Stimulated activated CD4-positive, alpha-beta T cell treated with anti-CD3 and anti-CD28 coated beads, Interleukin-4, amount 100 ng/mL, for 48 hours (primary cell): ENCODE results near the gene NT5DC2.

Experiments used
- DNase-seq, 2 donors: peaks; one replicate each; pipeline ENCODE4 v3.0.0-alpha.2; 2020; ENCODE audit warnings: low read depth in 2 of 2

Gene NT5DC2

DNA sequence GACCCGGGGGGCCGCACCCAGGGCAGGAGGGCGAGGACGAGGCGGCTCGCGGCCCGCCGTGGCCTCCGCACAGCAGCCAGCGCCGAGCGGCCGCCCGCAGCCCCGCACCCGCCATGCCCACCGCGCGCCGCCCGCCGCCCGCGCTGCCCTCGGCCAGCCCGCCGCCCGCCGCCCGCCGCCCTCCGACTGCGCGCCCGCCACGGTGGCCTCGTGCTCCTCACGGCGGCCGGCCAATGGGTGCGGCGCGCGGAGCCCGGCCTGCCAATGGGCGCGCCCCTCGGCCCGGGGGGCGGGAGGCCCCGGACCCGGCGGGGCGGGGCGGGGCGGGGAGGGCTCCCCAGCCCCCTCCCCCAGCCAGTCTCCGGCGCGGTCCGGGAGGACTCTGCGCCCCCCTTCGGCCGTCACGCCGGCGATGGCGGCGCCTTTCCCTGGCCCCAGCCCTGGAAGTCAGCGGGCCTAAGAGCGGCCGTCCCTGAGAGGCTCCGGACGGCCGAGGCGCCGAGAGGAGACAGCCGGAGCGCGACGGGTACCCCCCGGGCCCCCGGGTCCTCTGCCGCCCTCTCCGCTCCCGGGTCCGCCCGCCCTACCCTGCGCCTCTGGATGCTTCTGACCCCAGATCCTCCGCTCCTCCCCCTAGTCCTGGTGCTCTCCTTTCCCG is at the start of gene NT5DC2:
TSS of gene NT5DC2 (minus strand) at position 235 of the 658 bp plus-strand sequence. CDS start at position 115, 120 bp downstream.
- peak; percentile 49 to 61 for DNase-seq

- no peak for DNase-seq
These were observed 40.7 kb upstream of the NT5DC2 start for GRCh38 chr3:52574056-52574965.

DNA sequence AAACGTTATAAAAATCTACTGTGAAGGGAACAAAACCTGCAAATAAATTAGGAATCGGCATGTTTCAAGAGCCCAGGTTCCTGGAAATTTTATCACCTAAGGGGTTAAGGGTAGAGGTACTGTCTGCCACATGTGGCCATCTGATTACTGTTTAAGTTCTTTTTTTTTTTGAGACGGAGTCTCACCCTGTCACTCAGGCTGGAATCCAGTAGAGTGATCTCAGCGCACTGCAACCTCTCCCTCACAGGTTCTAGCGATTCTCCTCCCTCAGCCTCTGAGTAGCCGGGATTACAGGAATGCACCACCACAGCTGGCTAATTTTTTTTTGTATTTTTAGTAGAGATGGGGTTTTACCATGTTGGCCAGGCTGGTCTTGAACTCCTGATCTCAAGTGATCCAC is 38.6 kb upstream of the NT5DC2 start:
- DNase-seq: no peak

DNA sequence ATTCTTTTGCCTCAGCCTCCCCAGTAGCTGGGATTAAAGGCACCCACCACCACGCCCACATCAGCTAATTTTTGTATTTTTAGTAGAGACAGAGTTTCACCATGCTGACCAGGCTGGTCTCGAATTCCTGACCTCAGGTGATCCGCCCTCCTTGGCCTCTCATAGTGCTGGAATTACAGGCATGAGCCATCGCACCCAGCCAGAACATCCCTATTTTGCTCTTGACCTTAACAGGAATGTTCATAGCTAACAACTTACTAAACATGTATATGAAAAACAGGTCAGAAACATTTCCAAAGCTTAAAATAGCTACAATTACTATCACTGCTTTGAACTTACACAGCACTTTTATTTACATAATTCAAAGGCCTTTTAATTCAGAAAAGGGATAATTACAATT is 36.4 kb upstream of the NT5DC2 start:
- no peak for DNase-seq

- no peak for DNase-seq
These were observed 34.4 kb upstream of the NT5DC2 start for GRCh38 chr3:52568069-52568468.

DNA sequence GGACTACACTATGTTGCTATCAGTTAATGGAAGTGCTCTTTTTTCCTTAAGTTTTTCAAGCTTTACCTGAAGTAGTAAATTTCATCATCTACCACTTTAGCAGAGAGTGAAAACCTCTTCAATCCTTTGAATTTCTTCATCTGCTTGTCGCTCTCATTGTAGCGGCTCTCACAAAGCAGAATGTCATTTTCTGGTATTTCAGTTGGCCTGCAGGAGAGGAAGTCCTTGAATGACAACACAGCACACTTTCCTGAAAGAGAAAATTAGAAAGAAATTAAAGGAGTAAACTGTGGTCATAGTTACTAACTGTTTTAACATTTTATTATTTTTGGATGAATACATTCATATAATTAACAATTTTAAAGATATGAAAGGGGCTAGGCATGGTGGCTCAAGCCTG is 30.3 kb upstream of the NT5DC2 start:
- DNase-seq: no peak

GRCh38 chr3:52561028-52561747 is 27.5 kb upstream of the NT5DC2 start:
- no peak for DNase-seq

GRCh38 chr3:52558436-52558835 is 24.8 kb upstream of the NT5DC2 start:
- no peak for DNase-seq

DNA sequence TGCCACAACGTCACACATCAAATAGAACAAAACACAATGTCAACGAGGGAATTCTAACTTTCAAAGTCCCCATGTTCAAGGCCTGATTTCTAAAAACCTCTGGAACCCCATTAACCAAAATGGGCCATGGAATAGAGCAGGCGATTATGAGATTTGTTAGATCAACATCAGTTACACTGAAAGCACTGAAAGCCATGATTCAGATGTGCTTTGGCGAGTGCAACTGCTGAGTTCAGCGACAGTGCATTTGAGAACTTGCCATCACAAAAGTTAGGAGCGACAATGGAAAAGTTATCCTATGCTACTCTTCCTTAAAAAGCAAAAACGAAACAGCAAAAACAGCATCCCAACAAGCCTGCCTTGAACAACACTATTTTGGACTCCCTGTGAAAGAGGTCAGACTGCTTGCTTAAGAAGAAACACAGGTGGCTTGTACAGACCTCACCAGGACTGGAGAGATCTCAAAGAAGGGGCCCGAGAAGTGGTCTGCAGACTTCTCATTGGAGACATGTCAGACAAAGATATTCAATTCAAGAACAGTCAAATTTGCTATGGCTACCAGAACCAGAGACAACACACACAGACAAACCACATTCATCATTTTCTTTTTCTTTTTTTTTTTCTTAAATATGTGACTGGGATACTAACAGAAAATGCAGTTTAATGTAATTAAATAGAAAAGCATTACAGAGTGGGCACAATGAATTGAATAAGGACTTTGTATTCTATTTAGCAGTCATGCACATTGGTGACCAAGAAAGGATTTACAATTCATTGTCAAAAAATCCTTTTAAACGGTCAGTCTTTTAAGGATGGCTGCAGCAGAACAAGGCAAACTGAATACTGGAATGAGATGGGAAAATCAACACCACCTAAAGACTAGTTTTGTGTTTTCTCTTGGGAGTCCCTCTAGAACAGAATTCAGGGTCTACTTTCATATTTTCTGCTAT is 23.6 kb upstream of the NT5DC2 start:
- no peak for DNase-seq

GRCh38 chr3:52555056-52555455 is 21.4 kb upstream of the NT5DC2 start:
- no peak for DNase-seq

GRCh38 chr3:52554026-52554755 is 20.5 kb upstream of the NT5DC2 start:
- no peak for DNase-seq

- DNase-seq: no peak
These were observed 18.4 kb upstream of the NT5DC2 start for GRCh38 chr3:52552089-52552488.

DNA sequence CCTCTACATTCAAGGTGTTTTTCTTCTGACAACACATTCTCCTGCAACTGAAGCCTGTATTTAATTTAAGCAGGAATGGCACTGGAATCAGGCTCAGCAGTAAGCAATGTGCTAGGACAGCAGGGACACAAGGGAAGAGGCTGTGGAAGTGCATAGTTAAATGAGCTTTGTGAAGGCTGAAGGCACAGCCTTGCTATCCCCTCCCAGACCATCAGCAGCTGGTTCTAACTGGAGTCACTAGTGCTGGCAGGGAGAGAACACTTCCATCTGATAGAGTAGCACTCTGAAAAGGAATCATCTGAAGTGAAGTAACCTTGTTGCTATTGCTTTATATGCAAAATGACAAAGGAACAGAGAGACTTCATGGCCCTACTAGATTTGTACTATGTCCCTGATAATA is 17.5 kb upstream of the NT5DC2 start:
- no peak for DNase-seq

GRCh38 chr3:52547143-52547542 is 13.5 kb upstream of the NT5DC2 start:
- no peak for DNase-seq

DNA sequence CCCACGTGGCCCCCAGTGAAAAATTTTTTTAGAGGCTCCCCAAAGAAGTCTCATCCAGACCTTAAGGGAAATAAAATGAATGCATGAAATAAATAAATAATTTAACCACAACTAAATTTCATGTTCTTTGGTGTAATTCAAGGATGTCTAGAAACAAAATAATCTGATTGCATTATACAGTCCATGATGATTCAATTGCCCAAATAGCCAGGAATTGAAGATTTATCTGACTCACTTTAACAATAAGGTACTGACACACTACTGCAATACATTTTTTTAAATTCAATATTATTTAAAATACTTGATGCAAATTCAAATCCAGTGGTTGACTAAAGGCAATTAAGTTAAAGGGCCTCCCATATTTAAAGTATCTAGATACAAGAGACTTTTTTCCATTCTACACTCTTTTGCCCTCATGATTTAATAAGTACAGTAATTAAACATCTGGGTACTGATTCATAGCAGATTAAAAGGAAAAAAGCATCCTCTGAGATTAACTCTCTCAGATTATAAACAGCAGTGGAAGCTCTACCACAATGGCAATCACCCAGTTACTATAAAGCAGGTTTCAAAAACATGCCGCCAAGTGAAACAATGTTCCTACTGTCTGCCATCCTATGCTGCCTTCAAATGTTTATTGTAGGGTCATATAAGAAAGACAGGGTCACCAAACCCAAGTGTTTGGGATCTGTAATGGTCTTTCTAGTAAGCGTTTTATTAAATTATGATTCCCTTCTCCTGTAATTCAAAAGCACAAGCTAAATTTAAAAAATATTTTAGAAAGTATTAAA is 12.6 kb upstream of the NT5DC2 start:
- DNase-seq: no peak

DNA sequence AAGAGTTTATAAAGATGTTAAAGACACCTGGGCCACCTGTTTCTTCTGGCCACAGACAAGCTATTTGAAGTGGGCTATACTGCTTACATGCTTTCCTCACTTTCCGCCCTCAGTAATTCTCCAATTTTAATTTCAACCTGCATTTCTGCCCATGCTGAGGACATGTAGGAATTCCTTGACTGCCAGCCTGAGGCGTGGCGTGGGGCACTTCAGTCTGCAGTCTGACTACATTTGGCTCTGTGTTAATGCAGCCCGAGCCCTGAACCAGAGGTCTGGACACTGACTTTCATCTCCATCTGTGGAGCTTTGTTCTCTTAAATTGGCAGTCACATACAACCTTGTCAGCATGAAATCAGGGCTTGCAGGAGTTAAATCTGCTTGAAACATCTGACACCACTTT is 11.3 kb upstream of the NT5DC2 start:
- no peak for DNase-seq

DNA sequence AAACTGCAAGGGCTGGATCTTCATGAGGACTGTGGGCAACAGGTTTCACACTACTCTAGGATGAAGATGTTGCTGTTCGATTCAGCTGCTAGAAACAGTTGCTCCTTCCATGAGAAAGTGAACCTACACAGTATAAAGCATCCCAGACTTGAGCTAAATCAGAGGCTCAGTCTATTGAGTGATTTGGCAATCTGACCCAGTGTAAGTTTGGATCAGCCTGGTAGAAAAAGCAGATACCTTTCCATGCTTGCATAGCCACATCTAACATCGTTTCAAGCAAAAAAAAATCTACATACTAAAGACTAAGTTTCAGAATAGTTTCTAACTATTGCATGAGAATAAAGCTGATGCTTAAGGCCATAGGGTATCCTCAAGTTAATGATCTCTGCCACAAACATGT is 7.4 kb upstream of the NT5DC2 start:
- no peak for DNase-seq

DNA sequence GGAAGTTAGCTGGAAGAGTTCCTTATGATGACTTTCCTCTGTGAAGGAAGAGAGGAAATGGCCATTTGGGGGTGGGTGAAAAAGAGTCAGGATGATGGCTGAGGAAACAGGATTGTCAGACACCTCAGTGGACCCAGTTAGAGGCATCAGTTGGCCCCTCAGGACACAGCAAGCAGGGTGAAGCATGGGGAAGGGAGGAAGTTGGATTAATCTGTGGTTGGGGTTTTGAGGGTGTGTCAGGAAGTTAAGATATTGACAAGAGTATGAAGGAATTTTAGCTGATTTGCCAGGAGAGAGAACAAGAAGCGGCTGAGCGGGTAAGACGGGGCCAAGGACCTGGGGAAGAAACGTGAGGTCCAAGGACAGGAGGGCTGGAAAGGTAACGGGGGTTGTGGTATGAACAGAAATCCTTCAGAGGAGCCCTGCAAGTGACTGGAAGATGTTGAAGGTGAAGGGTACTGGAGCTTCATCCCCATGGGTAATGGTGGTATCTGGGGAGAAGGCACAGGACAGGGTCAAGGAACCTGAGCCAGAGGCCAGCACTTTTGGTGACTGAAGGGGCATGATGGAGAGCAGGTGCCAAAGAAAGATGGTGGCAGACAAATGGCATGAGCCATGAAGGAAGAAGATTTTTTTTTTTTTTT is 5.5 kb upstream of the NT5DC2 start:
- no peak for DNase-seq

DNA sequence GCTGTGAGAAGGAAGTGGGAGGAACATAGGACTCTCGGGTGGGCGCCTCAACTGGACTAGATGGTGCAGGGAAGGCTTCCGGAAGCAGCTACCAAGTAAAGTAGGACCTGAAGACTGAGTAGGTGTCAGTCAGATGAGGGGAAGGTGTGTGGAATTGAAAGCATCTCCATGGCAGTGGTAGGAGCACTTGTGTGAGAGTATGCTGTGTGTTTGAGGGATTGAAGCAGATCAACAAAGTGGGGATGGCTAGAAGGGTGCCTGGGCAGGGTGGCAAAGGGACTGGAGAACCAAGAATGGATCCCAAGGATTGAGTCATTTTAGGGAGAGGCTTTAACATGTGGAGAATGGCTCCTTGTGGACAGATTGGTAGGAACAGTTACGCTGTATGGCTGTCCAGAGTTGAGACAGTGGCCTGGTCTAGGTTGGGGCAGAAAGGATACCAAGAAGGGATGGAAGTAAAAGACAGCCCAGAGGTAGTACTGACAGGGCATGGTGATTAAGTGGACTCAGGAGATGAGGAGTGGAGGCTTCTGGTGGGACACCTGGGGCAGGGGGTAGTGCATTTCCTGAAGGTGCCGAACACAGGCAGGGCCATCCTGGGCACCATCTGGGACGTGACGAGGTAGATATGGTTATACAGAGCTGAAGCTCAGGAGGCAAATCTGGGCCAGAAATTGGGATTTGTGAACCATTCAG is 4.2 kb upstream of the NT5DC2 start:
- DNase-seq: no peak
